SK-N-SH (cell line): Measurements from ENCODE around the gene UNC13D. TPM values are rescaled to one million over a fixed set of nuclear protein-coding genes. Genes with fewer than 3 reads are reported as not detected.
"Not testable (repeated sequence)": the region's sequence is repeated elsewhere in the genome, so short reads cannot be mapped to it uniquely, and the experiment has no call there.

Source experiments
- CTCF ChIA-PET: fragments of 300-600, 350-600 bp; formaldehyde crosslinking; extraction: SDS; loops from one replicate; lab custom pipeline; 2021; lab: Yijun Ruan, JAX
- POLR2A ChIA-PET: fragments of 350-600 bp; sonication (Branson Sonifier 250); formaldehyde crosslinking; extraction: SDS; loops from one replicate; lab custom pipeline; 2020; ENCODE audit warnings: antibody characterized with exemption, inconsistent platforms; lab: Yijun Ruan, JAX
- DNase-seq: peaks from one replicate; pipeline ENCODE4 v3.0.0; 2012
- H2AFZ ChIP-seq: fragments of 200-600 bp; sonication (generic); 2 replicates; pipeline ENCODE4 v1.8.1; 2016; ENCODE audit warnings: antibody characterized with exemption, mild to moderate bottlenecking, low read depth
- H3F3A ChIP-seq: fragments of 200-600 bp; sonication (generic); replicated peaks from 2 replicates; pipeline ENCODE3; 2016; ENCODE audit warnings: antibody characterized with exemption, mild to moderate bottlenecking; ENCODE audit not compliant: insufficient read depth
- H3K27ac ChIP-seq, 2 experiments: fragments of 200-500 bp in 1 of 2; fragments of 200-600 bp in 1 of 2; sonication (Bioruptor generic) in 1 of 2; sonication (generic), shearing (Covaris generic) in 1 of 2; 2 replicates each; pipeline versions ENCODE4 v1.5.1 to v1.6.1; 2014 to 2016; ENCODE audit warnings: low read depth in 2 of 2, inconsistent platforms in 1 of 2, low read length in 1 of 2, mild to moderate bottlenecking in 1 of 2, mixed read lengths in 1 of 2
- H3K27me3 ChIP-seq: fragments of 200-600 bp; sonication (generic), shearing (Covaris generic); 2 replicates; pipeline ENCODE4 v1.6.1; 2016; ENCODE audit warnings: mixed run types; ENCODE audit not compliant: insufficient read depth
- H3K36me3 ChIP-seq, 2 experiments: fragments of 200-500 bp in 1 of 2; fragments of 200-600 bp in 1 of 2; sonication (Bioruptor generic) in 1 of 2; sonication (generic) in 1 of 2; replicated peaks in 1 of 2; 2 replicates each; pipeline versions ENCODE3 to v1.5.1; 2014 to 2016; ENCODE audit warnings: low read length in 1 of 2, mild to moderate bottlenecking in 1 of 2; ENCODE audit not compliant: insufficient read depth in 2 of 2, control insufficient read depth in 1 of 2
- H3K4me1 ChIP-seq, 2 experiments: fragments of 200-500 bp in 1 of 2; fragments of 200-600 bp in 1 of 2; sonication (Bioruptor generic) in 1 of 2; sonication (generic), shearing (Covaris generic) in 1 of 2; 2 replicates each; pipeline versions ENCODE4 v1.5.1 to v1.6.1; 2014 to 2016; ENCODE audit warnings: low read depth in 1 of 2, low read length in 1 of 2, mixed run types in 1 of 2; ENCODE audit not compliant: insufficient read depth in 2 of 2, control insufficient read depth in 1 of 2
- H3K4me2 ChIP-seq: fragments of 200-600 bp; sonication (generic), shearing (Covaris generic); 2 replicates; pipeline ENCODE4 v1.6.1; 2017; ENCODE audit warnings: mixed run types
- H3K4me3 ChIP-seq, 2 experiments: fragments of 200-500 bp in 1 of 2; fragments of 200-600 bp in 1 of 2; sonication (Bioruptor generic) in 1 of 2; sonication (generic), shearing (Covaris generic) in 1 of 2; 2 replicates each; pipeline versions ENCODE4 v1.5.1 to v1.8.1; 2014 to 2016; ENCODE audit warnings: low read depth in 2 of 2, inconsistent platforms in 1 of 2, low read length in 1 of 2, mild to moderate bottlenecking in 1 of 2, mixed read lengths in 1 of 2, moderate library complexity in 1 of 2
- H3K79me2 ChIP-seq: fragments of 200-600 bp; sonication (generic); 2 replicates; pipeline ENCODE4 v1.8.1; 2017; ENCODE audit warnings: mild to moderate bottlenecking; ENCODE audit not compliant: insufficient read depth
- H3K9ac ChIP-seq: fragments of 200-600 bp; sonication (generic); 2 replicates; pipeline ENCODE4 v1.6.1; 2017; ENCODE audit warnings: mixed run types
- H3K9me2 ChIP-seq: fragments of 200-600 bp; sonication (generic); 2 replicates; pipeline ENCODE4 v1.6.1; 2017; ENCODE audit warnings: mixed run types
- H3K9me3 ChIP-seq: fragments of 200-600 bp; sonication (generic); 2 replicates; pipeline ENCODE4 v1.6.1; 2017; ENCODE audit warnings: mixed run types, mild to moderate bottlenecking, moderate library complexity
- H4K20me1 ChIP-seq: fragments of 200-600 bp; sonication (generic); 2 replicates; pipeline ENCODE4 v1.6.1; 2017; ENCODE audit warnings: mild to moderate bottlenecking, mixed run types; ENCODE audit not compliant: insufficient read depth
- CHD2 ChIP-seq: fragments of 150-350 bp; IDR thresholded peaks from 2 replicates; pipeline ENCODE4 v1.6.1; 2018; ENCODE audit warnings: low read length; ENCODE audit not compliant: partially characterized antibody
- CTCF ChIP-seq: fragments of 200-600 bp; sonication (generic); IDR thresholded peaks from 2 replicates; pipeline ENCODE4 v1.6.1; 2017; ENCODE audit warnings: antibody characterized with exemption, mild to moderate bottlenecking, moderate library complexity
- ELF1 ChIP-seq: IDR thresholded peaks from 2 replicates; pipeline ENCODE4 v1.4.0; 2012
- GABPA ChIP-seq: IDR thresholded peaks from 2 replicates; pipeline ENCODE4 v1.4.0; 2012; ENCODE audit warnings: low read depth, mild to moderate bottlenecking
- JUND ChIP-seq: IDR thresholded peaks from 2 replicates; pipeline ENCODE4 v1.4.0; 2012
- MEF2A ChIP-seq: IDR thresholded peaks from 2 replicates; pipeline ENCODE4 v1.4.0; 2012; ENCODE audit warnings: low read depth, borderline replicate concordance
- MXI1 ChIP-seq: IDR thresholded peaks from 2 replicates; pipeline ENCODE4 v1.6.1; 2012; ENCODE audit warnings: mild to moderate bottlenecking, low read depth, low read length, improper control_type of control experiment
- NFIC ChIP-seq: IDR thresholded peaks from 2 replicates; pipeline ENCODE4 v1.4.0; 2012; ENCODE audit warnings: borderline replicate concordance
- NRF1 ChIP-seq: IDR thresholded peaks from 2 replicates; pipeline ENCODE4 v1.6.1; 2012; ENCODE audit warnings: low read depth, mild to moderate bottlenecking, low read length
- PBX3 ChIP-seq: IDR thresholded peaks from 2 replicates; pipeline ENCODE4; 2012
- POLR2AphosphoS5 ChIP-seq: IDR thresholded peaks from 2 replicates; pipeline ENCODE4 v1.6.1; 2012; ENCODE audit warnings: low read depth, low read length
- REST ChIP-seq: IDR thresholded peaks from 2 replicates; pipeline ENCODE4 v1.6.1; 2012; ENCODE audit warnings: mild to moderate bottlenecking, low read depth, low read length, moderate library complexity
- RFX5 ChIP-seq: IDR thresholded peaks from 2 replicates; pipeline ENCODE4 v1.6.1; 2012; ENCODE audit warnings: mild to moderate bottlenecking, improper control_type of control experiment, low read length
- SIN3A ChIP-seq: IDR thresholded peaks from 2 replicates; pipeline ENCODE4 v1.6.1; 2012; ENCODE audit warnings: low read depth, mild to moderate bottlenecking, low read length, moderate library complexity, borderline replicate concordance
- TCF12 ChIP-seq: IDR thresholded peaks from 2 replicates; pipeline ENCODE4 v1.4.0; 2012
- YY1 ChIP-seq: IDR thresholded peaks from 2 replicates; pipeline ENCODE4 v1.4.0; 2012; ENCODE audit warnings: low read depth, mild to moderate bottlenecking
- ZBTB33 ChIP-seq: IDR thresholded peaks from 2 replicates; pipeline ENCODE4 v1.4.0; 2012; ENCODE audit warnings: low read depth, borderline replicate concordance
- WGBS: methylation state at CpG from one replicate; pipeline ENCODE4 v1.1.6; 2017; ENCODE audit warnings: low lambda C conversion rate; 5-methylcytosine and 5-hydroxymethylcytosine counted together
- polyA plus RNA-seq, 3 experiments: library from polyadenylated mRNA; depleted of rRNA; stranded (reverse); fragments of >200 nt; gene quantifications; 2 replicates each; pipeline ENCODE4 v1.2.3, GENCODE V29; 2012
- TF ChIP-seq, protein P1 (sequence below): IDR thresholded peaks from 2 replicates; pipeline ENCODE4 v1.4.0; 2012; ENCODE audit warnings: low read depth, borderline replicate concordance
- TF ChIP-seq, protein P2 (sequence below): fragments of 150-350 bp; IDR thresholded peaks from 2 replicates; pipeline ENCODE4 v1.6.1; 2016; ENCODE audit warnings: mild to moderate bottlenecking, low read depth, low read length

Gene UNC13D
- polyA plus RNA-seq, 1 of the 3 experiments (the other 2 are of a cell fraction), result 0.99 TPM

- Histone ChIP-seq H3K4me1 (no peaks in the 10 kb centered on the region), H4K20me1 (no peaks in the 10 kb centered on the region), H3K4me2 (no peak overlapping the region), H2AFZ (no peak overlapping the region), H3K4me3 (no peak overlapping the region), H3K9ac (no peak overlapping the region), H3K27me3 (no peaks in the 10 kb centered on the region), H3K9me2 (no peaks in the 10 kb centered on the region), H3K27ac (no peak overlapping the region), H3K36me3 (no peaks in the 10 kb centered on the region), H3K79me2 (no peaks in the 10 kb centered on the region), H3K9me3 (no peaks in the 10 kb centered on the region), H3F3A (peaks cover 6% of the 10 kb centered on the region)
- 85% methylated on average over 9 of the region's 9 CpGs for WGBS
- ChIA-PET CTCF (interaction anchor here (0.7 to 4.5 kb wide), 22 partner anchors 10 to 337 kb away, joined by 3 to 60 read pairs (median 5); partner anchors contain the start of genes TRIM47, TRIM65, UNC13D and UNK), POLR2A (interaction anchor here (0.8 kb wide), 1 partner anchor 18 kb away, joined by 3 read pairs; the partner anchor contains the start of gene UNC13D)
- no peak for DNase-seq
- TF ChIP-seq POLR2AphosphoS5 (no peak), ELF1 (no peak), RFX5 (no peak), ZBTB33 (no peak), GABPA (no peak), YY1 (no peak), PBX3 (no peak), NRF1 (no peak), JUND (no peak), REST (no peak), TCF12 (no peak), CHD2 (no peak), NFIC (no peak), MEF2A (no peak), MXI1 (no peak), CTCF (no peak), SIN3A (no peak)
- TF ChIP-seq, protein P1, sequence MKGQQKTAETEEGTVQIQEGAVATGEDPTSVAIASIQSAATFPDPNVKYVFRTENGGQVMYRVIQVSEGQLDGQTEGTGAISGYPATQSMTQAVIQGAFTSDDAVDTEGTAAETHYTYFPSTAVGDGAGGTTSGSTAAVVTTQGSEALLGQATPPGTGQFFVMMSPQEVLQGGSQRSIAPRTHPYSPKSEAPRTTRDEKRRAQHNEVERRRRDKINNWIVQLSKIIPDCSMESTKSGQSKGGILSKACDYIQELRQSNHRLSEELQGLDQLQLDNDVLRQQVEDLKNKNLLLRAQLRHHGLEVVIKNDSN, result no peak
- TF ChIP-seq, protein P2, sequence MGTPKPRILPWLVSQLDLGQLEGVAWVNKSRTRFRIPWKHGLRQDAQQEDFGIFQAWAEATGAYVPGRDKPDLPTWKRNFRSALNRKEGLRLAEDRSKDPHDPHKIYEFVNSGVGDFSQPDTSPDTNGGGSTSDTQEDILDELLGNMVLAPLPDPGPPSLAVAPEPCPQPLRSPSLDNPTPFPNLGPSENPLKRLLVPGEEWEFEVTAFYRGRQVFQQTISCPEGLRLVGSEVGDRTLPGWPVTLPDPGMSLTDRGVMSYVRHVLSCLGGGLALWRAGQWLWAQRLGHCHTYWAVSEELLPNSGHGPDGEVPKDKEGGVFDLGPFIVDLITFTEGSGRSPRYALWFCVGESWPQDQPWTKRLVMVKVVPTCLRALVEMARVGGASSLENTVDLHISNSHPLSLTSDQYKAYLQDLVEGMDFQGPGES, result no peak
Measured at GRCh38 chr17:75861927-75862317, 17.7 kb upstream of the UNC13D start.

DNA sequence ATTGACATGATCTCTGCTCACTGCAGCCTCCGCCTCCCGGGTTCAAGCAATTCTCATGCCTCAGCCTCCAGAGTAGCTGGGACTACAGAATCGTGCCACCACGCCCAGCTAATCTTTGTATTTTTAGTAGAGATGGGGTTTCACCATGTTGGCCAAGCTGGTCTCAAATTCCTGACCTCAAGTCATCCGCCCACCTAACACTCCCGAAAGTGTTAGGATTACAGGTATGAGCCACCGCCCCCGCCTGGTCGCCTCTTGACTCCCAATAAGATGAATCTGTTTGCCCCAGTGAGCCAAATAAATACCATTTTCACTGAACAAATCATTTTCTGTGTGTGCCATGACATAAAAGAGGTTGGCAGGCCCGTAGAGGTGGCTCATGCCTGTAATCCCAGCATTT lies 15.2 kb upstream of the UNC13D start:
- H3K9me2 ChIP-seq, H3K4me3 ChIP-seq, H4K20me1 ChIP-seq, H3K79me2 ChIP-seq, H3K36me3 ChIP-seq, H3K27me3 ChIP-seq, H3K9ac ChIP-seq, H3K4me1 ChIP-seq, H3K9me3 ChIP-seq, H3K4me2 ChIP-seq, DNase-seq, H3K27ac ChIP-seq, POLR2A ChIA-PET, H2AFZ ChIP-seq: not testable (repeated sequence)
- 85% methylated on average over 10 of the region's 10 CpGs for WGBS
- H3F3A ChIP-seq, result peaks cover 10% of the 10 kb centered on the region
- CTCF ChIA-PET, result interaction anchor here (1.4 to 6.9 kb wide), 6 partner anchors 8 to 76 kb away, joined by 3 to 79 read pairs (median 36); partner anchors contain the start of genes TRIM65 and UNC13D
